ENCODE data around the gene DOK6.

DNA sequence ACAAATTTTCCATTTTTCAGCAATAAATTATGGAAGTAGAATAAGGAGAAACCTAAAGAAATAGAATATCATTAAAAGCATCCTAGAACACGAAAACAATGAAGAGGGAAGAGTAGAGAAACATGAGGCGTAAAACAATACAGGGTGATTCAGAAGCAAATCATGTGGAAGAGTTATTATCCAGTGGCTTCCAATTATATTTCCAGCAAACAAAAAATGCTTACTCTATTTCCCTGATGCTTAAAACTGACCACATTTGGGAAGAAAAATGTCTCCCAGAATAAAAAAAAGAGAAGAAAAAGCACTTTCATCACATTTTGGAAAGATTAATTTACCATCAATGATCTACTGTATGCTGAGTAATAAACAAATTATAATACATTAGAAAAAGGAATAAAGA, 354.4 kb downstream of the DOK6 start:
- TF ChIP-seq, protein P1, sequence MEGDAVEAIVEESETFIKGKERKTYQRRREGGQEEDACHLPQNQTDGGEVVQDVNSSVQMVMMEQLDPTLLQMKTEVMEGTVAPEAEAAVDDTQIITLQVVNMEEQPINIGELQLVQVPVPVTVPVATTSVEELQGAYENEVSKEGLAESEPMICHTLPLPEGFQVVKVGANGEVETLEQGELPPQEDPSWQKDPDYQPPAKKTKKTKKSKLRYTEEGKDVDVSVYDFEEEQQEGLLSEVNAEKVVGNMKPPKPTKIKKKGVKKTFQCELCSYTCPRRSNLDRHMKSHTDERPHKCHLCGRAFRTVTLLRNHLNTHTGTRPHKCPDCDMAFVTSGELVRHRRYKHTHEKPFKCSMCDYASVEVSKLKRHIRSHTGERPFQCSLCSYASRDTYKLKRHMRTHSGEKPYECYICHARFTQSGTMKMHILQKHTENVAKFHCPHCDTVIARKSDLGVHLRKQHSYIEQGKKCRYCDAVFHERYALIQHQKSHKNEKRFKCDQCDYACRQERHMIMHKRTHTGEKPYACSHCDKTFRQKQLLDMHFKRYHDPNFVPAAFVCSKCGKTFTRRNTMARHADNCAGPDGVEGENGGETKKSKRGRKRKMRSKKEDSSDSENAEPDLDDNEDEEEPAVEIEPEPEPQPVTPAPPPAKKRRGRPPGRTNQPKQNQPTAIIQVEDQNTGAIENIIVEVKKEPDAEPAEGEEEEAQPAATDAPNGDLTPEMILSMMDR (IDR thresholded peaks at IDR 0.05 in 2 of 3, conservative IDR thresholded peaks at IDR 0.05 in 1 of 3; ENCODE audit: insufficient read depth in 2 of 3, low read depth in 1 of 3, low read length in 3 of 3) = no peak
- TF ChIP-seq KDM2B (CRISPR knock-in tag; IDR thresholded peaks at IDR 0.05) = no peak
- TF ChIP-seq FOXM1 (IDR thresholded peaks at IDR 0.05; ENCODE audit: low read depth) = no peak
- TF ChIP-seq FOXM1 (CRISPR knock-in tag; IDR thresholded peaks at IDR 0.05; ENCODE audit: low read depth) = no peak
- TF ChIP-seq, protein P2, sequence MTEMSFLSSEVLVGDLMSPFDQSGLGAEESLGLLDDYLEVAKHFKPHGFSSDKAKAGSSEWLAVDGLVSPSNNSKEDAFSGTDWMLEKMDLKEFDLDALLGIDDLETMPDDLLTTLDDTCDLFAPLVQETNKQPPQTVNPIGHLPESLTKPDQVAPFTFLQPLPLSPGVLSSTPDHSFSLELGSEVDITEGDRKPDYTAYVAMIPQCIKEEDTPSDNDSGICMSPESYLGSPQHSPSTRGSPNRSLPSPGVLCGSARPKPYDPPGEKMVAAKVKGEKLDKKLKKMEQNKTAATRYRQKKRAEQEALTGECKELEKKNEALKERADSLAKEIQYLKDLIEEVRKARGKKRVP (CRISPR knock-in tag; IDR thresholded peaks at IDR 0.05) = no peak
- TF ChIP-seq ZFP36 (IDR thresholded peaks at IDR 0.05; ENCODE audit: low read depth, low read length, partially characterized antibody) = no peak
- TF ChIP-seq EP300 (IDR thresholded peaks at IDR 0.05; ENCODE audit: low read length) = no peak
- TF ChIP-seq TGIF2 (CRISPR knock-in tag; IDR thresholded peaks at IDR 0.05) = no peak
- no peak for TF ChIP-seq TFAM (CRISPR knock-in tag; conservative IDR thresholded peaks at IDR 0.05)
